Sigmoid colon (tissue), 7 donors: ENCODE data around the gene PTPN3. TPM values are rescaled to one million over a fixed set of nuclear protein-coding genes. Genes with fewer than 3 reads are reported as not detected.

Experiments used
- DNase-seq: peaks from one replicate; pipeline ENCODE4 v3.0.0-alpha.2; 2019
- H3K27ac ChIP-seq, 4 donors: fragments of 200-600 bp; sonication (generic); one replicate each; pipeline ENCODE4 v1.5.1; 2016 to 2019; ENCODE audit warnings: mild to moderate bottlenecking in 1 of 4
- H3K27me3 ChIP-seq, 3 donors: fragments of 200-600 bp; sonication (generic); one replicate each; pipeline ENCODE4 v1.5.1; 2019; ENCODE audit warnings: mild to moderate bottlenecking in 1 of 3
- H3K36me3 ChIP-seq, 4 donors: fragments of 200-600 bp; sonication (generic); one replicate each; pipeline ENCODE4 v1.5.1; 2016 to 2019
- H3K4me1 ChIP-seq, 4 donors: fragments of 200-600 bp; sonication (generic); one replicate each; pipeline ENCODE4 v1.5.1; 2017 to 2019
- H3K4me3 ChIP-seq, 4 donors: fragments of 200-600 bp; sonication (generic); one replicate each; pipeline ENCODE4 v1.5.1; 2017 to 2019; ENCODE audit warnings: mild to moderate bottlenecking in 2 of 4, moderate library complexity in 1 of 4
- H3K9me3 ChIP-seq, 4 donors: fragments of 200-600 bp in 3 of 4; sonication (generic) in 3 of 4; one replicate each; pipeline versions ENCODE4 v1.5.1 to v1.6.1; 2013 to 2019
- EP300 ChIP-seq, 4 donors: sonication (generic); formaldehyde crosslinking; IDR thresholded peaks; one replicate each; pipeline ENCODE4 v1.6.1; 2017; ENCODE audit warnings: antibody characterized with exemption in 4 of 4
- POLR2A ChIP-seq, 2 donors: fragments of 450-650 bp; IDR thresholded peaks; one replicate each; pipeline ENCODE4 v1.6.1; 2016; ENCODE audit warnings: antibody characterized with exemption in 2 of 2, mild to moderate bottlenecking in 2 of 2, moderate library complexity in 2 of 2
- POLR2AphosphoS5 ChIP-seq, 4 donors: sonication (generic); formaldehyde crosslinking; IDR thresholded peaks; one replicate each; pipeline ENCODE4 v1.6.1; 2017; ENCODE audit warnings: antibody characterized with exemption in 4 of 4
- WGBS, 2 donors: extraction: QIAGEN DNeasy Blood & Tissue Kit; methylation state at CpG; one replicate each; pipeline ENCODE4 v1.1.7; 2013; 5-methylcytosine and 5-hydroxymethylcytosine counted together
- intact Hi-C: fragments of 100-400 bp; cut with DNase I; formaldehyde crosslinking; loops from one replicate; pipeline ENCODE4 v1.15.1; 2023
- polyA plus RNA-seq, 3 donors: library from polyadenylated mRNA; stranded (reverse); fragments of 200-250 nt; gene quantifications; one replicate each; pipeline ENCODE4 v1.2.3, GENCODE V29; 2013
- total RNA-seq, 4 donors: library from RNA; depleted of rRNA; stranded (reverse); fragments of >200 nt; gene quantifications; one replicate each; pipeline ENCODE4 v1.1.0, GENCODE V29; 2016
- TF ChIP-seq, protein P1 (sequence below), 4 experiments: fragments of 450-650 bp in 3 of 4; fragments of 200-600 bp in 1 of 4; IDR thresholded peaks; one replicate each; pipeline ENCODE4 v1.5.1; 2016 to 2019; ENCODE audit warnings: antibody characterized with exemption in 4 of 4, mild to moderate bottlenecking in 3 of 4, moderate library complexity in 2 of 4
- donor health status: healthy with polysubstance abuse.
- donor health status: Bipolar disorder and iron deficiency.
- donor health status: healthy.

Gene PTPN3
- total and polyA plus RNA-seq, 7 donors, result 1.3 to 25.0 (median 2.5) TPM

- Histone ChIP-seq H3K27ac (no peak overlapping the region), H3K9me3 (no peaks in the 10 kb centered on the region), H3K4me1 (peaks cover 0 to 18% (median 14%) of the 10 kb centered on the region in 4 donors), H3K27me3 (peaks cover 15 to 49% (median 49%) of the 10 kb centered on the region in 3 donors), H3K4me3 (peak overlapping the region in 3 of 4 donors; percentile 23 to 41 (median 29)), H3K36me3 (no peaks in the 10 kb centered on the region)
- WGBS, 2 donors, result 2 to 6% methylated on average over 56 of the region's 56 CpGs
- TF ChIP-seq POLR2AphosphoS5 (IDR thresholded peaks at IDR 0.05), result no peak
- TF ChIP-seq EP300 (IDR thresholded peaks at IDR 0.05), result no peak
- no peak for TF ChIP-seq POLR2A (IDR thresholded peaks at IDR 0.05)
- TF ChIP-seq, protein P1, sequence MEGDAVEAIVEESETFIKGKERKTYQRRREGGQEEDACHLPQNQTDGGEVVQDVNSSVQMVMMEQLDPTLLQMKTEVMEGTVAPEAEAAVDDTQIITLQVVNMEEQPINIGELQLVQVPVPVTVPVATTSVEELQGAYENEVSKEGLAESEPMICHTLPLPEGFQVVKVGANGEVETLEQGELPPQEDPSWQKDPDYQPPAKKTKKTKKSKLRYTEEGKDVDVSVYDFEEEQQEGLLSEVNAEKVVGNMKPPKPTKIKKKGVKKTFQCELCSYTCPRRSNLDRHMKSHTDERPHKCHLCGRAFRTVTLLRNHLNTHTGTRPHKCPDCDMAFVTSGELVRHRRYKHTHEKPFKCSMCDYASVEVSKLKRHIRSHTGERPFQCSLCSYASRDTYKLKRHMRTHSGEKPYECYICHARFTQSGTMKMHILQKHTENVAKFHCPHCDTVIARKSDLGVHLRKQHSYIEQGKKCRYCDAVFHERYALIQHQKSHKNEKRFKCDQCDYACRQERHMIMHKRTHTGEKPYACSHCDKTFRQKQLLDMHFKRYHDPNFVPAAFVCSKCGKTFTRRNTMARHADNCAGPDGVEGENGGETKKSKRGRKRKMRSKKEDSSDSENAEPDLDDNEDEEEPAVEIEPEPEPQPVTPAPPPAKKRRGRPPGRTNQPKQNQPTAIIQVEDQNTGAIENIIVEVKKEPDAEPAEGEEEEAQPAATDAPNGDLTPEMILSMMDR (IDR thresholded peaks at IDR 0.05), result no peak
- no peak for DNase-seq
- intact Hi-C loops, result no loop called here
Measured at GRCh38 chr9:109499631-109500410, 1.7 kb upstream of the PTPN3 start.

- peaks cover 0 to 18% (median 14%) of the 10 kb centered on the region in 4 donors for H3K4me1 ChIP-seq
- no peaks in the 10 kb centered on the region for H3K9me3 ChIP-seq
- 21 to 31% methylated on average over 12 of the region's 12 CpGs for WGBS, 2 donors
- peaks cover 15 to 56% (median 51%) of the 10 kb centered on the region in 3 donors for H3K27me3 ChIP-seq
- no peak for DNase-seq
- TF ChIP-seq POLR2AphosphoS5 (IDR thresholded peaks at IDR 0.05), result no peak
- TF ChIP-seq, protein P1 (IDR thresholded peaks at IDR 0.05), result no peak
- no peak for TF ChIP-seq EP300 (IDR thresholded peaks at IDR 0.05)
- no peak for TF ChIP-seq POLR2A (IDR thresholded peaks at IDR 0.05)
- H3K27ac ChIP-seq, result no peak overlapping the region
- no peaks in the 10 kb centered on the region for H3K36me3 ChIP-seq
- peak overlapping the region in 3 of 4 donors; percentile 23 to 41 (median 29) for H3K4me3 ChIP-seq
- intact Hi-C loops, result no loop called here
Measured at GRCh38 chr9:109499093-109499630, 1.1 kb upstream of the PTPN3 start.

DNA sequence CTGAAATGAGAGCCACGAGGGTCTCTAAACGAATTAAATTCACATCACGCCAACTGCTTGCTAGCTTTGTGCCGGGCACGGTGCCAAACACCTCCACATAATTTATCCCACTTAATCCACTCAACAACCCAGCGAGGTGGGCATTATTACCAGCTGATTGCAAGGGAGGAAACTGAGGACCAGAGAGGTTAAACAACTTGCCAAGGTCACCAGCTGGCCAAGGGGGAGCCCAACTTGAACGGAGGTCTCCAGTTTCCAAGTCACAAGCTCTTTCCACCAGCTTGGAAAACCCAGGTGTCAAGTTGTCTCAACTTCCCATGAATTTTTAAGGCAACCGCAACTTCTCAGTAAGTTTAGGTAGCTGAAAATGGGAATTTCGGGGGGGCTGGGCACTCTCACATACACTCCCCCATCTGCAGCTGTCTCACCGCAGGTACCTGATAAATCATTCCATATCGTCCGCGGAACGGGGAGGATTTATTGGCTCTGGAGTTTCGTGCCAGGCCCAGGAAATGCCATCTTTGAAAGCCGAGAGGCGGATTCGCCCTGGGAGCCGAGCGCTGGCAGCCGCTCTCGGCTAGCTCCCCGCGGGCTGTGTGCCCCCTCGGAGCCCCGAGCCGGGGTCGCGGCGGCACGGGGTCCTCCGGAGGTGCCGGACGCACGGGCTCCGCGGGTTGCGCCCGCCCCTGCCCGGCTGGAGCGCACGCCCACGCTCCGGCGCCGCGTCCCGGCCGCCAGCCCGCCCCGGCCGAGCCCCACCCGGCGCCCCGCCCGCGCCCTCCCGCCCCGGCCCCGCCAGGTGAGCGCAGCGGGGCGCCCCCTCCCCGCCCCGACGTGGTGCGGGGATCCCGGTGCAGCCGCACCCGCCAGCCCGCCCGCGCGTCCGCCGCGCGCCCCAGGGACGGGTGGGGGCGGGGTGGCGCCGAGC, 617 bp downstream of the PTPN3 start:
- 3 to 5% methylated on average over 82 of the region's 82 CpGs for WGBS, 2 donors
- H3K27ac ChIP-seq, result no peak overlapping the region
- H3K9me3 ChIP-seq, result no peaks in the 10 kb centered on the region
- DNase-seq, result no peak
- H3K36me3 ChIP-seq, result no peaks in the 10 kb centered on the region
- peak overlapping the region in 3 of 4 donors; percentile 37 to 43 (median 43) for H3K4me3 ChIP-seq
- H3K4me1 ChIP-seq, result peaks cover 0 to 18% (median 14%) of the 10 kb centered on the region in 4 donors
- intact Hi-C loops, result no loop called here
- TF ChIP-seq, protein P1 (IDR thresholded peaks at IDR 0.05), result no peak
- TF ChIP-seq POLR2A (IDR thresholded peaks at IDR 0.05), result no peak
- no peak for TF ChIP-seq EP300 (IDR thresholded peaks at IDR 0.05)
- TF ChIP-seq POLR2AphosphoS5 (IDR thresholded peaks at IDR 0.05), result no peak
- H3K27me3 ChIP-seq, result peaks cover 15 to 70% (median 51%) of the 10 kb centered on the region in 3 donors

DNA sequence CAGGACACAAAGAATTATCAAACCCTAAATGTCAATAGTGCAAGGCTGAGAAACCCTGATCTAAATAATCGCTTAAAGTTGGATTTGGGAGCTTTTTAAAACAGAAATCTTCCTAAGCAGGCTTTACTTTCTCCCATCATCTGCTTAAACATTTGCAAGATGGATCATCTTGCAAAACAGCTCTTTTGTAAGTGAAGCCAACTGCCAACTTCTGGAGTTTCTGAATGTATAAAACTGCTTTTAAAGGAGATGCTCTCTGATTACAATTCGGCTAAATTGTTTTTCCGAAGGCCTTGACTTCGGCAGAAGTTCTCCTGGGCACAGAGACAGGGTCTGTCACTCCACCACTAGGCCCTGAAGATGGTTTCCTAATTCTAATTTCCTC, 1.3 kb downstream of the PTPN3 start:
- H3K27ac ChIP-seq, result no peak overlapping the region
- peaks cover 15 to 70% (median 51%) of the 10 kb centered on the region in 3 donors for H3K27me3 ChIP-seq
- intact Hi-C loops, result no loop called here
- no peak overlapping the region for H3K4me3 ChIP-seq
- H3K4me1 ChIP-seq, result peaks cover 0 to 18% (median 14%) of the 10 kb centered on the region in 4 donors
- no peak for DNase-seq
- no peaks in the 10 kb centered on the region for H3K9me3 ChIP-seq
- H3K36me3 ChIP-seq, result no peaks in the 10 kb centered on the region
- WGBS, 2 donors, result 30 to 72% methylated on average over 4 of the region's 4 CpGs
- TF ChIP-seq EP300 (IDR thresholded peaks at IDR 0.05) (no peak), POLR2AphosphoS5 (IDR thresholded peaks at IDR 0.05) (no peak), POLR2A (IDR thresholded peaks at IDR 0.05) (no peak)
- TF ChIP-seq, protein P1 (IDR thresholded peaks at IDR 0.05), result no peak
